Mesothelial cell of epicardium (in vitro differentiated cells): ENCODE results near the gene GGPS1. TPM values are rescaled to one million over a fixed set of nuclear protein-coding genes. Genes with fewer than 3 reads are reported as not detected.
A peak's percentile ranks its signal among the peaks of the same experiment; 100 is the strongest.
"Not testable (repeated sequence)": the region's sequence is repeated elsewhere in the genome, so short reads cannot be mapped to it uniquely, and the experiment has no call there.

Source experiments
- DNase-seq, 2 experiments: peaks; one replicate each; pipeline ENCODE4 v3.0.0; 2021; ENCODE audit warnings: low spot score in 2 of 2; ENCODE audit not compliant: unreplicated experiment in 2 of 2
- H3K27ac Mint-ChIP-seq: 2 replicates; pipeline ENCODE4 v1.8.0; 2021; ENCODE audit warnings: mixed read lengths
- H3K27me3 Mint-ChIP-seq: 2 replicates; pipeline ENCODE4 v1.8.0; 2021; ENCODE audit warnings: low read depth, mixed read lengths
- H3K36me3 Mint-ChIP-seq: 2 replicates; pipeline ENCODE4 v1.8.0; 2021; ENCODE audit warnings: mixed read lengths
- H3K4me1 Mint-ChIP-seq: 2 replicates; pipeline ENCODE4 v1.8.0; 2021; ENCODE audit warnings: mixed read lengths
- H3K4me3 Mint-ChIP-seq: 2 replicates; pipeline ENCODE4 v1.8.0; 2021; ENCODE audit warnings: mild to moderate bottlenecking, moderate library complexity, mixed read lengths
- H3K9me3 Mint-ChIP-seq: 2 replicates; pipeline ENCODE4 v1.8.0; 2021; ENCODE audit warnings: mixed read lengths
- total RNA-seq: library from RNA; stranded (reverse); gene quantifications from 3 replicates; pipeline ENCODE4 v1.2.1, GENCODE V29; 2021
- TF ChIP-seq, protein P1 (sequence below): fragments of 200-600 bp; sonication (generic); IDR thresholded peaks from one replicate; pipeline ENCODE4 v1.5.0; 2021; ENCODE audit warnings: antibody characterized with exemption; ENCODE audit not compliant: unreplicated experiment

Gene GGPS1
- total RNA-seq, 1 donor from 2014 or later, result 25.9 TPM

DNA sequence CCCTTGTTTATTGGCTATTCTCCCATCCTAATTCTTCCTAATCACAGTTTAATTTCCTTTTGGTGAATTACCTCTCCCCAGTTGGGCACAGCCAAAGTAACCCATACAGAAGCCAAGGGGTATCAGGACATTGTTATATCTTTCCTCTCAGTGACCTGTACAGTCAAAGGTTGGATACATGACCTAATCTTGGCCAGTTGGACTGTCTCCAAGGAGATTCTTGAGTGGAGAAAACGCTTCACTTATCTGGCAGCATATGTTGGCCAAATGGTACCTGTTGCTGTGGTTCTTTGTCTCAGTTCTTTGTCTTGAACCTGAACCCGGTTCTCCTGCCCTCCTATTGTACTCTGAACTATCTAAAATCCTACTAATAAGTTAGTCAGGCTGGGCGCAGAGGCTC is 23.5 kb downstream of the GGPS1 start:
- Mint-ChIP-seq H3K4me3 (no peak overlapping the region), H3K36me3 (peaks cover under 1% of the 10 kb centered on the region), H3K27me3 (no peaks in the 10 kb centered on the region), H3K27ac (no peak overlapping the region), H3K9me3 (no peaks in the 10 kb centered on the region), H3K4me1 (no peaks in the 10 kb centered on the region)
- TF ChIP-seq, protein P1, sequence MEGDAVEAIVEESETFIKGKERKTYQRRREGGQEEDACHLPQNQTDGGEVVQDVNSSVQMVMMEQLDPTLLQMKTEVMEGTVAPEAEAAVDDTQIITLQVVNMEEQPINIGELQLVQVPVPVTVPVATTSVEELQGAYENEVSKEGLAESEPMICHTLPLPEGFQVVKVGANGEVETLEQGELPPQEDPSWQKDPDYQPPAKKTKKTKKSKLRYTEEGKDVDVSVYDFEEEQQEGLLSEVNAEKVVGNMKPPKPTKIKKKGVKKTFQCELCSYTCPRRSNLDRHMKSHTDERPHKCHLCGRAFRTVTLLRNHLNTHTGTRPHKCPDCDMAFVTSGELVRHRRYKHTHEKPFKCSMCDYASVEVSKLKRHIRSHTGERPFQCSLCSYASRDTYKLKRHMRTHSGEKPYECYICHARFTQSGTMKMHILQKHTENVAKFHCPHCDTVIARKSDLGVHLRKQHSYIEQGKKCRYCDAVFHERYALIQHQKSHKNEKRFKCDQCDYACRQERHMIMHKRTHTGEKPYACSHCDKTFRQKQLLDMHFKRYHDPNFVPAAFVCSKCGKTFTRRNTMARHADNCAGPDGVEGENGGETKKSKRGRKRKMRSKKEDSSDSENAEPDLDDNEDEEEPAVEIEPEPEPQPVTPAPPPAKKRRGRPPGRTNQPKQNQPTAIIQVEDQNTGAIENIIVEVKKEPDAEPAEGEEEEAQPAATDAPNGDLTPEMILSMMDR, result no peak
- no peak for DNase-seq

DNA sequence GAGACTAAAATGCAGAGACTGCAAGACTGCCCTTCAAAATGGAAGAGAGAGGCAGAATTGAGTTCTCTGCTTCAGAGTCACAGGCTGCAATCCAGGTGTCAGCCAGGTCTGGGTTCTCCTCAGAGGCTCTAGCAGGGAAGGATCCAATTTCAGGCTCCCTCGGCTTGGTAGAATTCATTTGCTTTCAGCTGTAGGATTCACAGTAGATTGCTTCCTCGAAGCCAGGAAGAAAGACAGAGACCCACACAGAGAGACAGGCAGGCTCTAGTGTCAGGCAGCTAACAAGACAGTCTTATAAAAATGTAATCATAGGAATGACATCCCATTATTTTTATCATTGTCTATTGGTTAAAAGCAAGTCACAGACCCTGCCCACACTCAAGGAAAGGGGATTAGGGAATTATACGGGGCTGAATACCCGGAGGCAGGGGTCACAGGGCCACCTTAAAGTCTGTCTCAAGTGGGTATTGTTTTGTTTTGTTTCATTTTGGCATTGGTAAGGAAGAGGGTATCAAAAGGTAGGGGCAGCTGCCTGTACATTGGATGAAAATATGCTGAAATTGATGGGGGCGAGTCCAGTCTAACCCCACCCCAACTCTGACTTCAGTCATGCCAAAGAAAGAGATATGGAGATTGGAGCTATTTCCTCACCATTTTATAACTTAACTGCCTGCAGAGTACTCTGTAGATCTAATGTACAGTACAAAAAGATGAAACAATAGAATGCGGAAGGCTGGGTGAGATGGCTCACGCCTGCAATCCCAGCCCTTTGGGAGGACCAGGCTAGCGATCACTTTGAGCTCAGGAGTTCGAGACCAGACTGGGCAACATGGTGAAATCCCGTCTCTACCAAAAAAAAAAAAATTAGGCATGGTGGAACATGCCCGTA is 29.4 kb downstream of the GGPS1 start:
- H3K9me3 Mint-ChIP-seq, result no peaks in the 10 kb centered on the region
- no peak for DNase-seq
- peak overlapping the region; percentile 45 for H3K27ac Mint-ChIP-seq
- H3K4me1 Mint-ChIP-seq, result no peaks in the 10 kb centered on the region
- H3K36me3 Mint-ChIP-seq, result no peaks in the 10 kb centered on the region
- TF ChIP-seq, protein P1, result no peak
- no peak overlapping the region for H3K4me3 Mint-ChIP-seq
- H3K27me3 Mint-ChIP-seq, result no peaks in the 10 kb centered on the region

DNA sequence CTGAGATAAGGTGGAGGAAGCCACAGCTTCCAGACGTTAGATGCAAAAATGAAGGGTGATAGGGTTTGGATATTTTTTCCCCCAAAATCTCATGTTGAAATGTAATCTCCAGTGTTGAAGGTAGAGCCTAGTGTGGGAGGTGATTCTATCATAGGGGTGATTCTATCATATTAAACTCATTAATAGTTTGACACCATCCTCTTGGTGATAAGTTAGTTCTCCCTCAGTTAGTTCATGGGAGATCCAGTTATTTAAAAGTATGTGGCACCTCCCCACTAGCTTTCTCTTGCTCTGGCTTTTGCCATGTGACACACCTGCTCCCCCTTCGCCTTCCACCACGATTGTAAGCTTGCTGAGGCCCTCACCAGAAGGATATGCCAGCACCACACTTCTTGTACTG is 30.5 kb downstream of the GGPS1 start:
- H3K27ac Mint-ChIP-seq, result no peak overlapping the region
- DNase-seq, result no peak
- H3K4me1 Mint-ChIP-seq, result no peaks in the 10 kb centered on the region
- no peak overlapping the region for H3K4me3 Mint-ChIP-seq
- TF ChIP-seq, protein P1, result no peak
- H3K27me3 Mint-ChIP-seq, result no peaks in the 10 kb centered on the region
- H3K36me3 Mint-ChIP-seq, result no peaks in the 10 kb centered on the region
- H3K9me3 Mint-ChIP-seq, result no peaks in the 10 kb centered on the region

DNA sequence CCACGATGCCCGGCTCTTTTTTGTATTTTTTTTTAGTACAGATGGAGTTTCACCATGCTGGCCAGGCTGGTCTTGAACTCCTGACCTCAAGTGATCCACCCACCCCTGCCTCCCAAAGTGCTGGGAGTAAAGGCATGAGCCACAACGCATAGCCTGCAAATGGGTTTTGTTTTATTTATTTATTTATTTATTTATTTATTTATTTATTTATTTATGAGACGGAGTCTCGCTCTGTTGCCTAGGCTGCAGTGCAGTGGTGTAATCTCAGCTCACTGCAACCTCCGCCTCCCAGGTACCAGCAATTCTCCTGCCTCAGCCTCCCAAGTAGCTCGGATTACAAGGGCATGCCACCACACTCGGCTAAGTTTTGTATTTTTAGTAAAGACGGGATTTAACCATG is 35.8 kb downstream of the GGPS1 start:
- not testable (repeated sequence) for H3K9me3 Mint-ChIP-seq, H3K4me3 Mint-ChIP-seq, H3K36me3 Mint-ChIP-seq, H3K27me3 Mint-ChIP-seq, H3K27ac Mint-ChIP-seq, DNase-seq
- peaks cover 21% of the 10 kb centered on the region for H3K4me1 Mint-ChIP-seq

DNA sequence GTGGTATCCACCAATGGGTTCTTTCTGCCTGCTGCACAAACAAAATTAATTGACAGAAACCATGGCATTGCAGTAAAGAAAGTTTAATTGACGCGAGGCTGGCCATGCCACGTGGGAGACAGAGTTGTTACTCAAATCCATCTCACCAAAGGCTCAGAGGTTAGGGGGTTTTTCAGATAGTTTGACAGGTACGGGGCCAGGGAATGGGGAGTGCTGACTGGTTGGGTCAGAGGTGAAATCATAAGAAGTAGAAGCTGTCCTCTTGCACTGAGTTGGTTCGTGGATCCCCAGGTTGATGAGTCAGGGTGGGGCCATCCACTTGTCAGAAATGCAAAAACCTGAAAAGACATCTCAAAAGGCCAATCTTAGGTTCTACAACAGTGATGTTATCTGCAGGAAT is 37.9 kb downstream of the GGPS1 start:
- DNase-seq, result no peak
- H3K27me3 Mint-ChIP-seq, result no peaks in the 10 kb centered on the region
- peaks cover 24% of the 10 kb centered on the region for H3K4me1 Mint-ChIP-seq
- H3K9me3 Mint-ChIP-seq, result no peaks in the 10 kb centered on the region
- H3K4me3 Mint-ChIP-seq, result peak overlapping the region; percentile 31
- H3K36me3 Mint-ChIP-seq, result peaks cover 3% of the 10 kb centered on the region
- TF ChIP-seq, protein P1, result no peak
- peak overlapping the region; percentile 98 for H3K27ac Mint-ChIP-seq
